ENCODE results near the gene MARCHF10. TPM values are rescaled to one million over a fixed set of nuclear protein-coding genes. Genes with fewer than 3 reads are reported as not detected.

MARCHF10 gene
- total RNA-seq, 4 donors from 2014 or later = 0.29 to 0.81 TPM; not detected in 2

GRCh38 chr17:62794666-62794971 lies 13.5 kb downstream of the MARCHF10 start:
- no peaks in the 10 kb centered on the region for H3K36me3 ChIP-seq
- no peaks in the 10 kb centered on the region for H3K4me1 ChIP-seq
- 55 to 75% methylated on average over 4 of the region's 4 CpGs for WGBS, 2 donors
- H3K4me3 ChIP-seq (replicated peaks in 1 of 3) = no peak overlapping the region
- no peaks in the 10 kb centered on the region for H3K9me3 ChIP-seq
- no peaks in the 10 kb centered on the region for H3K27me3 ChIP-seq
- intact Hi-C loops (cut with DNase I) = no loop called here
- no peak for DNase-seq
- TF ChIP-seq CTCF (IDR thresholded peaks at IDR 0.05) (no peak), POLR2A (IDR thresholded peaks at IDR 0.05) (no peak)
- H3K27ac ChIP-seq = no peak overlapping the region

GRCh38 chr17:62793919-62794665 lies 14.0 kb downstream of the MARCHF10 start:
- no peaks in the 10 kb centered on the region for H3K27me3 ChIP-seq
- no peak overlapping the region for H3K27ac ChIP-seq
- no peak for DNase-seq
- no peak overlapping the region for H3K4me3 ChIP-seq (replicated peaks in 1 of 3)
- H3K36me3 ChIP-seq = no peaks in the 10 kb centered on the region
- TF ChIP-seq CTCF (IDR thresholded peaks at IDR 0.05) (no peak), POLR2A (IDR thresholded peaks at IDR 0.05) (no peak)
- intact Hi-C loops (cut with DNase I) = no loop called here
- 90 to 96% methylated on average over 3 of the region's 3 CpGs for WGBS, 2 donors
- H3K9me3 ChIP-seq = no peaks in the 10 kb centered on the region
- no peaks in the 10 kb centered on the region for H3K4me1 ChIP-seq

- 96% methylated on average over 1 of the region's 1 CpG for WGBS, 2 donors
- Histone ChIP-seq H3K27me3 (no peaks in the 10 kb centered on the region), H3K36me3 (no peaks in the 10 kb centered on the region), H3K4me3 (replicated peaks in 1 of 3) (no peak overlapping the region), H3K4me1 (no peaks in the 10 kb centered on the region), H3K9me3 (no peaks in the 10 kb centered on the region), H3K27ac (no peak overlapping the region)
- intact Hi-C loops (cut with DNase I) = no loop called here
- no peak for DNase-seq
- TF ChIP-seq CTCF (IDR thresholded peaks at IDR 0.05) = no peak
- TF ChIP-seq POLR2A (IDR thresholded peaks at IDR 0.05) = no peak
Observed at GRCh38 chr17:62792447-62792800, 15.7 kb downstream of the MARCHF10 start.

GRCh38 chr17:62791767-62792446 lies 16.2 kb downstream of the MARCHF10 start:
- no peak for DNase-seq
- WGBS, 2 donors = 88 to 89% methylated on average over 11 to 12 of the region's 12 CpGs

More at GRCh38 chr17:62791767-62792446, 16.2 kb downstream of the MARCHF10 start:
- H3K4me3 ChIP-seq (replicated peaks in 1 of 3) = no peak overlapping the region
- H3K9me3 ChIP-seq = no peaks in the 10 kb centered on the region
- no peaks in the 10 kb centered on the region for H3K27me3 ChIP-seq
- intact Hi-C loops (cut with DNase I) = no loop called here
- no peaks in the 10 kb centered on the region for H3K4me1 ChIP-seq
- H3K27ac ChIP-seq = no peak overlapping the region
- no peak for TF ChIP-seq POLR2A (IDR thresholded peaks at IDR 0.05)
- no peak for TF ChIP-seq CTCF (IDR thresholded peaks at IDR 0.05)
- no peaks in the 10 kb centered on the region for H3K36me3 ChIP-seq
